GM12878 (cell line): ENCODE measurements around the gene JPH4. TPM values are rescaled to one million over a fixed set of nuclear protein-coding genes. Genes with fewer than 3 reads are reported as not detected.

Source experiments
- E2F8 ChIP-seq: fragments of 450-650 bp; IDR thresholded peaks from 2 replicates; pipeline ENCODE4 v1.6.1; 2018; ENCODE audit warnings: mild to moderate bottlenecking, low read depth, moderate library complexity; ENCODE audit not compliant: partially characterized antibody
- ESRRA ChIP-seq: IDR thresholded peaks from 2 replicates; pipeline ENCODE4 v1.6.1; 2012; ENCODE audit warnings: mild to moderate bottlenecking, low read length, improper control_type of control experiment
- GATAD2B ChIP-seq: fragments of 450-650 bp; conservative IDR thresholded peaks from 2 replicates; pipeline ENCODE4 v1.6.1; 2017; ENCODE audit warnings: low read depth, mild to moderate bottlenecking, moderate library complexity
- IRF3 ChIP-seq: fragments of 450-650 bp; IDR thresholded peaks from 2 replicates; pipeline ENCODE4 v1.6.1; 2014; ENCODE audit warnings: mild to moderate bottlenecking
- JUND ChIP-seq: IDR thresholded peaks from 2 replicates; pipeline ENCODE4 v1.6.1; 2012; ENCODE audit warnings: low read depth, mild to moderate bottlenecking, low read length, improper control_type of control experiment, moderate library complexity
- NRF1 ChIP-seq: conservative IDR thresholded peaks from 2 replicates; pipeline ENCODE4 v1.6.1; 2011; ENCODE audit warnings: mild to moderate bottlenecking, low read depth, low read length, improper control_type of control experiment
- SIN3A ChIP-seq: IDR thresholded peaks from 2 replicates; pipeline ENCODE4 v1.6.1; 2012; ENCODE audit warnings: low read depth, low read length, improper control_type of control experiment
- SMC3 ChIP-seq: IDR thresholded peaks from 2 replicates; pipeline ENCODE4 v1.6.1; 2011; ENCODE audit warnings: low read length, improper control_type of control experiment, borderline replicate concordance
- USF2 ChIP-seq: IDR thresholded peaks from 2 replicates; pipeline ENCODE4 v1.6.1; 2011; ENCODE audit warnings: low read depth, low read length, improper control_type of control experiment, borderline replicate concordance
- polyA plus RNA-seq, 11 experiments: library from polyadenylated mRNA; depleted of rRNA in 4 of 11; unstranded in 6 of 11; stranded (reverse) in 5 of 11; fragments of >200 nt; fragmentation: Nextera tagmentation in 4 of 11; fragmentation: Illumina TruSeq in 1 of 11; extraction: Ambion mirVana in 4 of 11; extraction: Trizol in 1 of 11; gene quantifications; 1 replicate in 1 of 11; 2 replicates in 10 of 11; pipeline versions ENCODE4 v1.2.1 to v1.2.3, GENCODE V29; 2011 to 2016; ENCODE audit warnings: inconsistent platforms in 2 of 11, missing spikeins in 2 of 11, low read depth in 1 of 11
- total RNA-seq, 4 experiments: library from RNA; depleted of rRNA in 3 of 4; stranded (reverse); fragments of >200 nt in 3 of 4; fragmentation: Illumina TruSeq in 1 of 4; extraction: Trizol in 1 of 4; gene quantifications; 2 replicates each; pipeline versions ENCODE4 v1.2.1 to v1.2.3, GENCODE V29; 2013 to 2021

Gene JPH4
- total and polyA plus RNA-seq, 10 of the 15 experiments (the other 5 are each of a cell fraction or from before 2014, with no cell fraction given), result 0.48 to 10.3 (median 3.8) TPM

GRCh38 chr14:23523229-23524016 lies 55.2 kb downstream of the JPH4 start (continued):
- TF ChIP-seq ESRRA, result no peak
- TF ChIP-seq IRF3, result no peak
- no peak for TF ChIP-seq E2F8
- TF ChIP-seq SMC3, result no peak
- no peak for TF ChIP-seq USF2
- no peak for TF ChIP-seq NRF1
- TF ChIP-seq JUND, result no peak
- no peak for TF ChIP-seq GATAD2B
- no peak for TF ChIP-seq SIN3A
- TF ChIP-seq, all 136 proteins: peak for 0
